Astrocyte of the cerebellum (primary cell): ENCODE measurements around the gene PTGES2.

Experiments used
- DNase-seq: peaks from one replicate; pipeline ENCODE4 v3.0.0-alpha.2; 2011; ENCODE audit warnings: low read depth
- H3K4me3 ChIP-seq: 2 replicates; pipeline ENCODE4 v1.5.1; 2011; ENCODE audit warnings: mild to moderate bottlenecking, low read depth, low read length, moderate library complexity
- in situ Hi-C: cut with HindIII; loops from 2 replicates; pipeline ENCODE4 v1.10.0; 2017; ENCODE audit warnings: low sequenced_read_pairs
- TF ChIP-seq, protein P1 (sequence below): IDR thresholded peaks from 2 replicates; pipeline ENCODE4 v1.5.1; 2012; ENCODE audit warnings: low read length, low read depth, moderate library complexity, mild to moderate bottlenecking; ENCODE audit errors: missing control alignments

Gene PTGES2

GRCh38 chr9:128153947-128154695 lies 26.6 kb upstream of the PTGES2 start:
- H3K4me3 ChIP-seq, result no peak overlapping the region
- in situ Hi-C loops, result no loop called here
- DNase-seq, result no peak
- TF ChIP-seq, protein P1, sequence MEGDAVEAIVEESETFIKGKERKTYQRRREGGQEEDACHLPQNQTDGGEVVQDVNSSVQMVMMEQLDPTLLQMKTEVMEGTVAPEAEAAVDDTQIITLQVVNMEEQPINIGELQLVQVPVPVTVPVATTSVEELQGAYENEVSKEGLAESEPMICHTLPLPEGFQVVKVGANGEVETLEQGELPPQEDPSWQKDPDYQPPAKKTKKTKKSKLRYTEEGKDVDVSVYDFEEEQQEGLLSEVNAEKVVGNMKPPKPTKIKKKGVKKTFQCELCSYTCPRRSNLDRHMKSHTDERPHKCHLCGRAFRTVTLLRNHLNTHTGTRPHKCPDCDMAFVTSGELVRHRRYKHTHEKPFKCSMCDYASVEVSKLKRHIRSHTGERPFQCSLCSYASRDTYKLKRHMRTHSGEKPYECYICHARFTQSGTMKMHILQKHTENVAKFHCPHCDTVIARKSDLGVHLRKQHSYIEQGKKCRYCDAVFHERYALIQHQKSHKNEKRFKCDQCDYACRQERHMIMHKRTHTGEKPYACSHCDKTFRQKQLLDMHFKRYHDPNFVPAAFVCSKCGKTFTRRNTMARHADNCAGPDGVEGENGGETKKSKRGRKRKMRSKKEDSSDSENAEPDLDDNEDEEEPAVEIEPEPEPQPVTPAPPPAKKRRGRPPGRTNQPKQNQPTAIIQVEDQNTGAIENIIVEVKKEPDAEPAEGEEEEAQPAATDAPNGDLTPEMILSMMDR, result no peak

GRCh38 chr9:128153060-128153946 lies 25.8 kb upstream of the PTGES2 start:
- DNase-seq, result no peak
- in situ Hi-C loops, result no loop called here
- TF ChIP-seq, protein P1, result no peak
- H3K4me3 ChIP-seq, result no peak overlapping the region

DNA sequence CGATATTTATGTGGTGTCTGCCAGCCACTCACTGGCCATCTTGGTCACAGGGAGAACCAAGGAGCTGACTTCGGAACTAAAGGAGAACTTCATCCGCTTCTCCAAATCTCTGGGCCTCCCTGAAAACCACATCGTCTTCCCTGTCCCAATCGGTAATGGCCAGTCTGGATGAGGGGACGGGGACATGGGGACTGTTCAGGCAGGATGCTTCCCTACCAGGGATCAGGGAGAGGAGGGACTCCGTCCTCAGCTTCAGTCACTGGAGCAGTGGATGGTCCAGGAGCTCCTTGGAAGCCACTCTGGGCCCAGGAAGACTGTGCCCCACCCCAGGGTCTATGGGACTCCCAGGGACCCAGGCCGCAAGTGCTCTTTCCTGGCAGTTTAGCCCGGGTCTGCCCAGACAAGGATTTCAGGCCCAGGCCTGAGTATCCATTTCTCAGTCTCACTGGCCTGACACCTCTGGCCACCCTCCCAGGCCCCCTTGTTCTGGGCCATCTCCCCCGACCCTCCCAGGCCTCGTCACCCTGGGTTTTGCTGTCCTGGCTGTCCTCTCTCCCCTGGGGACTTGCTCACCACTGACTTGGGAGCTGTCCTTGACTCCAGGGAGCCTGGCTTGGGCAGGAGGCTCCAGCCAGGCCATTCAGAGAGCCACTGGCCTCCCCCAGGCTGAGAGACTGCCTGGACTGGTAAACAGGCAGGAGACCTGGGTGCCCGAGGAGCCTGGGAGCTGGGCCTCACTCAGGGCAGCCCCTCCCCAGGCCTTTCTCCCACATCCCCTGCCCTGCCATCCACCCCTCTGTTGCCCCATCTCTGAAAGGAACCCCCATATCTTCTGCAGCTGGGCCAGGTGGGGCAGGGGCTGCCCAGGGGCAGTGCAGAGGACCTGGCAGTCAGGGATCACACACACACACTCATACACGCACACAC lies 24.9 kb upstream of the PTGES2 start:
- DNase-seq, result no peak
- TF ChIP-seq, protein P1, result no peak
- in situ Hi-C loops, result no loop called here
- no peak overlapping the region for H3K4me3 ChIP-seq

GRCh38 chr9:128151309-128152132 lies 24.0 kb upstream of the PTGES2 start:
- DNase-seq, result no peak
- TF ChIP-seq, protein P1, result no peak
- in situ Hi-C loops, result no loop called here
- no peak overlapping the region for H3K4me3 ChIP-seq

DNA sequence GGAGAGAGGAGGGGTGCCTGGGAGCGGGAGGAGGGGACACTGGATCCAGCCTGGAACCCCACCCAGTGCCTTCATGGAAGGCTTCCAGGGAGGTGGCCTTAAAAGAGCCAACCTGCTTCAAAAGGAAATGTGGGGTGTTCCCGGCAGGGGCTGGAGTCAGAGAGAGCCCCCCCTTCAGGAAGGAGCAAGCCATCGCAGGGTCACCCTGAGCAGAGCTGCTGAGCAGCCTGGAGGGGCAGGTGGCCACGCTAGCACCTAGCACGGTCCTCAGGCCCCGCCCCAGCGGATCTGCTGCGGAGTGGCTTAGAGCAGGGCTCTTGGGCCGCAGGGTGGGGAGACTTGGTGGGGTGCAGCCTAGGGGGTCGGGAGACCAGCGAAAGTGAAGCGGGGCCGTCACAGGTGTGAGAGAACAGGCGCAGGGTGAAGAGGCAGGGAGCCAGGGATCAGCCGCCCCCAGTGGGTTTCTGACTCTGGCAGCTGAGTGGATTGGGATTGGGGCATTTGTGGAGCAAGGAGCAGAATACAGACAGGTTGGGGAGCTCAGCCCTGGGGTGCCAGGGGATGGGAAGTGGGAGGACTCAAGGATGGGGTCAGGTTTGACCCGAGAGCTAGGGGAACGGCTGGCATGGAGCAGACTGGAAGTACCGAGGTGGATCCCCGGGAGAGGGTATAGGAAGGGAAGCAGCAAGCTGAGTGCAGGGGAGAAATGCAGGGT lies 23.2 kb upstream of the PTGES2 start:
- DNase-seq, result no peak
- TF ChIP-seq, protein P1, result peak; percentile 28
- in situ Hi-C loops, result no loop called here
- H3K4me3 ChIP-seq, result no peak overlapping the region
